ENCODE measurements around the gene BUD13. TPM values are rescaled to one million over a fixed set of nuclear protein-coding genes. Genes with fewer than 3 reads are reported as not detected.

Gene BUD13
- total and polyA plus RNA-seq, 2 of the 13 experiments (the other 11 are each of a cell fraction or from before 2014, with no cell fraction given), result 13.3 to 25.9 TPM

- Histone ChIP-seq H3K27me3 (ENCODE audit: control insufficient read depth in 1 of 2, insufficient read depth in 2 of 2, low read length in 2 of 2) (no peaks in the 10 kb centered on the region), H3K4me3 (replicated peaks in 1 of 3; ENCODE audit: insufficient read depth in 1 of 3, low read depth in 2 of 3, low read length in 3 of 3) (peak overlapping the region; percentile 63 to 92 (median 89)), H3K4me2 (ENCODE audit: low read depth, low read length) (peak overlapping the region; percentile 97), H2AFZ (ENCODE audit: low read length) (peak overlapping the region; percentile 76), H3K79me2 (ENCODE audit: insufficient read depth, low read length) (peaks cover 25% of the 10 kb centered on the region), H3K4me1 (ENCODE audit: insufficient read depth, low read length) (peaks cover 47% of the 10 kb centered on the region), H3K27ac (ENCODE audit: extremely low read length, insufficient read depth, low read length) (peak overlapping the region; percentile 75), H3K36me3 (replicated peaks in 1 of 2; ENCODE audit: control insufficient read depth in 1 of 2, insufficient read depth in 2 of 2, low read length in 2 of 2) (peaks cover 8 to 20% of the 10 kb centered on the region in 2 experiments), H3K9ac (ENCODE audit: insufficient read depth, low read depth, low read length) (peak overlapping the region; percentile 72), H3K9me3 (ENCODE audit: low read length) (no peaks in the 10 kb centered on the region), H4K20me1 (ENCODE audit: insufficient read depth, low read length) (no peaks in the 10 kb centered on the region; the same call in 1 of the 2 replicates)
- in situ Hi-C loops (cut with HindIII; ENCODE audit: extremely low pct_ligation_motif_present, low pct_unique_long_range_greater_than_20kb), result no loop called here
- ChIA-PET POLR2A (interaction anchor here (0.9 to 8.4 kb wide), 10 partner anchors 15 to 405 kb away, joined by 3 to 78 read pairs (median 4); partner anchors contain the start of genes APOA1, APOA5, APOC3 and PAFAH1B2), CTCF (ENCODE audit: low intra/inter-chr PET ratio, low total read pairs) (no interaction called here)
- TSS peak; percentile 94 for BruUV-seq (replicated peaks)
- intact Hi-C loops (cut with micrococcal nuclease; ENCODE audit: unreplicated experiment), result no loop called here
- DNase-seq (ENCODE audit: low spot score) (no peak), ATAC-seq (no peak), FAIRE-seq (no peak)
- 3% methylated on average over 25 of the region's 25 CpGs for WGBS (ENCODE audit: low lambda C conversion rate)
- TF ChIP-seq, protein P1, sequence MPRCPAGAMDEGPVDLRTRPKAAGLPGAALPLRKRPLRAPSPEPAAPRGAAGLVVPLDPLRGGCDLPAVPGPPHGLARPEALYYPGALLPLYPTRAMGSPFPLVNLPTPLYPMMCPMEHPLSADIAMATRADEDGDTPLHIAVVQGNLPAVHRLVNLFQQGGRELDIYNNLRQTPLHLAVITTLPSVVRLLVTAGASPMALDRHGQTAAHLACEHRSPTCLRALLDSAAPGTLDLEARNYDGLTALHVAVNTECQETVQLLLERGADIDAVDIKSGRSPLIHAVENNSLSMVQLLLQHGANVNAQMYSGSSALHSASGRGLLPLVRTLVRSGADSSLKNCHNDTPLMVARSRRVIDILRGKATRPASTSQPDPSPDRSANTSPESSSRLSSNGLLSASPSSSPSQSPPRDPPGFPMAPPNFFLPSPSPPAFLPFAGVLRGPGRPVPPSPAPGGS (CRISPR knock-in tag; IDR thresholded peaks at IDR 0.05), result no peak
- TF ChIP-seq FOXA1 (IDR thresholded peaks at IDR 0.05), result no peak
- no peak for TF ChIP-seq FOXA1 (CRISPR knock-in tag; IDR thresholded peaks at IDR 0.05)
- no peak for TF ChIP-seq REPIN1 (CRISPR knock-in tag; IDR thresholded peaks at IDR 0.05; ENCODE audit: borderline replicate concordance, low read depth)
- TF ChIP-seq ZNF563 (CRISPR knock-in tag; IDR thresholded peaks at IDR 0.05), result no peak
- no peak for TF ChIP-seq HNRNPH1 (optimal IDR thresholded peaks at IDR 0.05; ENCODE audit: low read depth, low read length)
- TF ChIP-seq ZFP90 (CRISPR knock-in tag; IDR thresholded peaks at IDR 0.05; ENCODE audit: borderline replicate concordance), result no peak
- TF ChIP-seq PRDM15 (CRISPR knock-in tag; IDR thresholded peaks at IDR 0.05), result no peak
- no peak for TF ChIP-seq JUNB (CRISPR knock-in tag; IDR thresholded peaks at IDR 0.05; ENCODE audit: borderline replicate concordance)
- TF ChIP-seq, protein P2, sequence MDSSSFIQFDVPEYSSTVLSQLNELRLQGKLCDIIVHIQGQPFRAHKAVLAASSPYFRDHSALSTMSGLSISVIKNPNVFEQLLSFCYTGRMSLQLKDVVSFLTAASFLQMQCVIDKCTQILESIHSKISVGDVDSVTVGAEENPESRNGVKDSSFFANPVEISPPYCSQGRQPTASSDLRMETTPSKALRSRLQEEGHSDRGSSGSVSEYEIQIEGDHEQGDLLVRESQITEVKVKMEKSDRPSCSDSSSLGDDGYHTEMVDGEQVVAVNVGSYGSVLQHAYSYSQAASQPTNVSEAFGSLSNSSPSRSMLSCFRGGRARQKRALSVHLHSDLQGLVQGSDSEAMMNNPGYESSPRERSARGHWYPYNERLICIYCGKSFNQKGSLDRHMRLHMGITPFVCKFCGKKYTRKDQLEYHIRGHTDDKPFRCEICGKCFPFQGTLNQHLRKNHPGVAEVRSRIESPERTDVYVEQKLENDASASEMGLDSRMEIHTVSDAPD (CRISPR knock-in tag; IDR thresholded peaks at IDR 0.05), result 0 out of 2 replicates have a peak, but pooled peaks have one; percentile 11
- no peak for TF ChIP-seq RBM39 (IDR thresholded peaks at IDR 0.05; ENCODE audit: low read depth, low read length, poor library complexity, severe bottlenecking)
- 0 out of 2 replicates have a peak, but pooled peaks have one; percentile 4 for TF ChIP-seq HINFP (CRISPR knock-in tag; IDR thresholded peaks at IDR 0.05; ENCODE audit: low read depth)
Observed at GRCh38 chr11:116773203-116774097, 663 bp upstream of the BUD13 start.

Data from HepG2 (cell line).